HG03108 (cell line): ENCODE data around the gene LCE3B.
"Not testable (repeated sequence)": the region's sequence is repeated elsewhere in the genome, so short reads cannot be mapped to it uniquely, and the experiment has no call there.

Experiments used
- ATAC-seq: cut with Tn5 transposase; IDR thresholded peaks from one replicate; pipeline ENCODE4 v1.9.1; 2021; ENCODE audit warnings: moderate library complexity; ENCODE audit not compliant: unreplicated experiment

LCE3B gene

GRCh38 chr1:152613511-152613910 is at the start of gene LCE3B:
Gene LCE3B (plus strand): TSS chr1:152613811. CDS start chr1:152613811, 0 bp downstream.
- ATAC-seq: no peak

GRCh38 chr1:152565115-152565514 is 48.5 kb upstream of the LCE3B start:
- no peak for ATAC-seq

- ATAC-seq: no peak
These were observed 47.9 kb upstream of the LCE3B start for GRCh38 chr1:152565535-152566215.

- ATAC-seq: no peak
These were observed 46.9 kb upstream of the LCE3B start, which contains the start of gene LCE3E for GRCh38 chr1:152566681-152567080. Gene LCE3E (minus strand): TSS chr1:152566780. CDS start chr1:152566208, 572 bp downstream.

- no peak for ATAC-seq
These were observed 36.4 kb upstream of the LCE3B start for GRCh38 chr1:152577168-152577567.

GRCh38 chr1:152579526-152579925 is 34.1 kb upstream of the LCE3B start:
- ATAC-seq: not testable (repeated sequence)

- no peak for ATAC-seq
These were observed 33.2 kb upstream of the LCE3B start, which contains the start of gene LCE3D for GRCh38 chr1:152580433-152580832. Gene LCE3D (minus strand): TSS chr1:152580516. CDS start chr1:152579936, 580 bp downstream.

GRCh38 chr1:152582647-152583046 is 31.0 kb upstream of the LCE3B start:
- ATAC-seq: no peak

- ATAC-seq: no peak
These were observed 28.0 kb upstream of the LCE3B start for GRCh38 chr1:152585586-152585985.

- no peak for ATAC-seq
These were observed 16.6 kb upstream of the LCE3B start for GRCh38 chr1:152596986-152597385.

GRCh38 chr1:152599934-152600333 is 13.7 kb upstream of the LCE3B start, which contains the start of gene LCE3C:
Gene LCE3C (plus strand): TSS chr1:152600234. CDS start chr1:152600732, 498 bp downstream.
- ATAC-seq: no peak

GRCh38 chr1:152621993-152622392 is 8.4 kb downstream of the LCE3B start:
- ATAC-seq: no peak

- no peak for ATAC-seq
These were observed 9.2 kb downstream of the LCE3B start, which contains the start of gene LCE3A for GRCh38 chr1:152622803-152623202. Gene LCE3A (minus strand): TSS chr1:152623103. CDS start chr1:152623103, 0 bp downstream.

GRCh38 chr1:152623203-152623844 is 9.7 kb downstream of the LCE3B start:
- ATAC-seq: no peak

GRCh38 chr1:152626744-152627143 is 13.1 kb downstream of the LCE3B start:
- ATAC-seq: no peak

GRCh38 chr1:152630596-152630995 is 17.0 kb downstream of the LCE3B start:
- no peak for ATAC-seq

- no peak for ATAC-seq
These were observed 26.7 kb downstream of the LCE3B start for GRCh38 chr1:152640351-152640750.

- ATAC-seq: no peak
These were observed 30.3 kb downstream of the LCE3B start for GRCh38 chr1:152643945-152644344.

GRCh38 chr1:152645146-152645545 is 31.5 kb downstream of the LCE3B start:
- ATAC-seq: no peak

- no peak for ATAC-seq
These were observed 33.0 kb downstream of the LCE3B start for GRCh38 chr1:152646656-152647055.

GRCh38 chr1:152654110-152654509 is 40.5 kb downstream of the LCE3B start:
- ATAC-seq: no peak

- no peak for ATAC-seq
These were observed 42.8 kb downstream of the LCE3B start for GRCh38 chr1:152656459-152656858.
